HEK293 (cell line): ENCODE measurements around the gene FSHR.

Experiments used
- BCL11B ChIP-seq: fragments of 450-650 bp; formaldehyde crosslinking; IDR thresholded peaks from 2 replicates; pipeline ENCODE4 v1.5.1; 2016; ENCODE audit warnings: low read depth, missing biosample characterization, missing genetic modification characterization
- CTCF ChIP-seq: fragments of 450-650 bp; formaldehyde crosslinking; IDR thresholded peaks from 2 replicates; pipeline ENCODE4 v1.5.1; 2016; ENCODE audit warnings: missing biosample characterization, missing genetic modification characterization
- SP2 ChIP-seq: fragments of 450-650 bp; formaldehyde crosslinking; IDR thresholded peaks from 2 replicates; pipeline ENCODE4 v1.5.1; 2016; ENCODE audit warnings: missing biosample characterization, missing genetic modification characterization
- TCF7L2 ChIP-seq: IDR thresholded peaks from 2 replicates; pipeline ENCODE4 v1.6.1; 2011; ENCODE audit warnings: low read depth, mild to moderate bottlenecking, inconsistent platforms, low read length, moderate library complexity, borderline replicate concordance
- ZNF266 ChIP-seq: fragments of 450-650 bp; formaldehyde crosslinking; IDR thresholded peaks from 2 replicates; pipeline ENCODE4 v1.5.1; 2016; ENCODE audit warnings: missing biosample characterization, missing genetic modification characterization, low read depth
- ZNF416 ChIP-seq: fragments of 450-650 bp; formaldehyde crosslinking; IDR thresholded peaks from 2 replicates; pipeline ENCODE4 v1.5.1; 2016; ENCODE audit warnings: missing biosample characterization, missing genetic modification characterization
- ZNF549 ChIP-seq: fragments of 450-650 bp; IDR thresholded peaks from 2 replicates; pipeline ENCODE4 v1.5.1; 2018; ENCODE audit warnings: missing biosample characterization, missing genetic modification characterization, mild to moderate bottlenecking, inconsistent platforms, moderate library complexity
- ZNF701 ChIP-seq: fragments of 450-650 bp; formaldehyde crosslinking; IDR thresholded peaks from 2 replicates; pipeline ENCODE4 v1.5.1; 2016; ENCODE audit warnings: missing biosample characterization, missing genetic modification characterization
- ZNF830 ChIP-seq: fragments of 450-650 bp; IDR thresholded peaks from 2 replicates; pipeline ENCODE4 v1.5.0; 2018; ENCODE audit warnings: missing biosample characterization, missing genetic modification characterization, low read depth, mild to moderate bottlenecking, moderate library complexity
- TF ChIP-seq, protein P1 (sequence below): fragments of 450-650 bp; formaldehyde crosslinking; IDR thresholded peaks from 2 replicates; pipeline ENCODE4 v1.5.1; 2016; ENCODE audit warnings: missing biosample characterization, missing genetic modification characterization
- TF ChIP-seq, protein P2 (sequence below): fragments of 450-650 bp; formaldehyde crosslinking; IDR thresholded peaks from 2 replicates; pipeline ENCODE4 v1.5.1; 2016; ENCODE audit warnings: missing biosample characterization, missing genetic modification characterization
- TF ChIP-seq, protein P3 (sequence below): fragments of 450-650 bp; formaldehyde crosslinking; IDR thresholded peaks from 2 replicates; pipeline ENCODE4 v1.5.1; 2016; ENCODE audit warnings: missing biosample characterization, missing genetic modification characterization

- TF ChIP-seq, protein P1, sequence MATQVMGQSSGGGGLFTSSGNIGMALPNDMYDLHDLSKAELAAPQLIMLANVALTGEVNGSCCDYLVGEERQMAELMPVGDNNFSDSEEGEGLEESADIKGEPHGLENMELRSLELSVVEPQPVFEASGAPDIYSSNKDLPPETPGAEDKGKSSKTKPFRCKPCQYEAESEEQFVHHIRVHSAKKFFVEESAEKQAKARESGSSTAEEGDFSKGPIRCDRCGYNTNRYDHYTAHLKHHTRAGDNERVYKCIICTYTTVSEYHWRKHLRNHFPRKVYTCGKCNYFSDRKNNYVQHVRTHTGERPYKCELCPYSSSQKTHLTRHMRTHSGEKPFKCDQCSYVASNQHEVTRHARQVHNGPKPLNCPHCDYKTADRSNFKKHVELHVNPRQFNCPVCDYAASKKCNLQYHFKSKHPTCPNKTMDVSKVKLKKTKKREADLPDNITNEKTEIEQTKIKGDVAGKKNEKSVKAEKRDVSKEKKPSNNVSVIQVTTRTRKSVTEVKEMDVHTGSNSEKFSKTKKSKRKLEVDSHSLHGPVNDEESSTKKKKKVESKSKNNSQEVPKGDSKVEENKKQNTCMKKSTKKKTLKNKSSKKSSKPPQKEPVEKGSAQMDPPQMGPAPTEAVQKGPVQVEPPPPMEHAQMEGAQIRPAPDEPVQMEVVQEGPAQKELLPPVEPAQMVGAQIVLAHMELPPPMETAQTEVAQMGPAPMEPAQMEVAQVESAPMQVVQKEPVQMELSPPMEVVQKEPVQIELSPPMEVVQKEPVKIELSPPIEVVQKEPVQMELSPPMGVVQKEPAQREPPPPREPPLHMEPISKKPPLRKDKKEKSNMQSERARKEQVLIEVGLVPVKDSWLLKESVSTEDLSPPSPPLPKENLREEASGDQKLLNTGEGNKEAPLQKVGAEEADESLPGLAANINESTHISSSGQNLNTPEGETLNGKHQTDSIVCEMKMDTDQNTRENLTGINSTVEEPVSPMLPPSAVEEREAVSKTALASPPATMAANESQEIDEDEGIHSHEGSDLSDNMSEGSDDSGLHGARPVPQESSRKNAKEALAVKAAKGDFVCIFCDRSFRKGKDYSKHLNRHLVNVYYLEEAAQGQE (tag by site-specific recombination): no peak
- no peak for TF ChIP-seq ZNF830 (tag by site-specific recombination)
- TF ChIP-seq, protein P2, sequence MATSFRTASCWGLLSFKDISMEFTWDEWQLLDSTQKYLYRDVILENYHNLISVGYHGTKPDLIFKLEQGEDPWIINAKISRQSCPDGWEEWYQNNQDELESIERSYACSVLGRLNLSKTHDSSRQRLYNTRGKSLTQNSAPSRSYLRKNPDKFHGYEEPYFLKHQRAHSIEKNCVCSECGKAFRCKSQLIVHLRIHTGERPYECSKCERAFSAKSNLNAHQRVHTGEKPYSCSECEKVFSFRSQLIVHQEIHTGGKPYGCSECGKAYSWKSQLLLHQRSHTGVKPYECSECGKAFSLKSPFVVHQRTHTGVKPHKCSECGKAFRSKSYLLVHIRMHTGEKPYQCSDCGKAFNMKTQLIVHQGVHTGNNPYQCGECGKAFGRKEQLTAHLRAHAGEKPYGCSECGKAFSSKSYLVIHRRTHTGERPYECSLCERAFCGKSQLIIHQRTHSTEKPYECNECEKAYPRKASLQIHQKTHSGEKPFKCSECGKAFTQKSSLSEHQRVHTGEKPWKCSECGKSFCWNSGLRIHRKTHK (tag by site-specific recombination): no peak
- no peak for TF ChIP-seq CTCF
- TF ChIP-seq, protein P3, sequence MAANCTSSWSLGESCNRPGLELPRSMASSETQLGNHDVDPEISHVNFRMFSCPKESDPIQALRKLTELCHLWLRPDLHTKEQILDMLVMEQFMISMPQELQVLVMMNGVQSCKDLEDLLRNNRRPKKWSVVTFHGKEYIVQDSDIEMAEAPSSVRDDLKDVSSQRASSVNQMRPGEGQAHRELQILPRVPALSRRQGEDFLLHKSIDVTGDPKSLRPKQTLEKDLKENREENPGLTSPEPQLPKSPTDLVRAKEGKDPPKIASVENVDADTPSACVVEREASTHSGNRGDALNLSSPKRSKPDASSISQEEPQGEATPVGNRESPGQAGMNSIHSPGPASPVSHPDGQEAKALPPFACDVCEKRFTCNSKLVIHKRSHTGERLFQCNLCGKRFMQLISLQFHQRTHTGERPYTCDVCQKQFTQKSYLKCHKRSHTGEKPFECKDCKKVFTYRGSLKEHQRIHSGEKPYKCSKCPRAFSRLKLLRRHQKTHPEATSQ: no peak
- TF ChIP-seq ZNF549: no peak
- no peak for TF ChIP-seq SP2
- no peak for TF ChIP-seq BCL11B (tag by site-specific recombination)
- no peak for TF ChIP-seq ZNF701 (tag by site-specific recombination)
- no peak for TF ChIP-seq ZNF416 (tag by site-specific recombination)
- TF ChIP-seq TCF7L2: no peak
- TF ChIP-seq ZNF266 (tag by site-specific recombination): no peak
These were observed 153.6 kb downstream of the FSHR start for GRCh38 chr2:49000695-49001094.
